Left renal pelvis (tissue), 4 donors: ENCODE results near the gene SARS1. TPM values are rescaled to one million over a fixed set of nuclear protein-coding genes. Genes with fewer than 3 reads are reported as not detected.

Source experiments
- DNase-seq, 4 donors: peaks; one replicate each; pipeline ENCODE4 v3.0.0-alpha.2; 2013; ENCODE audit warnings: low read depth in 4 of 4, low spot score in 3 of 4
- polyA plus RNA-seq, 4 donors: library from polyadenylated mRNA; unstranded; fragments of 120-200 nt; gene quantifications; one replicate each; pipeline ENCODE4 v1.2.1, GENCODE V29; 2013; ENCODE audit not compliant: insufficient read length in 4 of 4

SARS1 gene
- polyA plus RNA-seq, 4 donors = 107 to 149 (median 132) TPM

GRCh38 chr1:109191891-109192290 lies 21.8 kb upstream of the SARS1 start:
- DNase-seq = no peak

GRCh38 chr1:109192433-109192832 lies 21.3 kb upstream of the SARS1 start:
- no peak for DNase-seq

- DNase-seq = no peak
Measured at GRCh38 chr1:109193653-109194590, 19.8 kb upstream of the SARS1 start.

- no peak for DNase-seq
Measured at GRCh38 chr1:109197158-109198042, 16.3 kb upstream of the SARS1 start.

GRCh38 chr1:109198043-109198695 lies 15.5 kb upstream of the SARS1 start:
- DNase-seq = no peak

- no peak for DNase-seq
Measured at GRCh38 chr1:109198745-109199144, 15.0 kb upstream of the SARS1 start.

GRCh38 chr1:109199710-109200109 lies 14.0 kb upstream of the SARS1 start:
- no peak for DNase-seq

GRCh38 chr1:109201123-109201703 lies 12.5 kb upstream of the SARS1 start:
- DNase-seq = no peak

- DNase-seq = no peak
Measured at GRCh38 chr1:109204484-109204883, 9.2 kb upstream of the SARS1 start.

- DNase-seq = no peak
Measured at GRCh38 chr1:109206339-109206738, 7.4 kb upstream of the SARS1 start.

GRCh38 chr1:109207467-109208103 lies 6.1 kb upstream of the SARS1 start:
- no peak for DNase-seq

- no peak for DNase-seq
Measured at GRCh38 chr1:109208394-109208793, 5.3 kb upstream of the SARS1 start.

- DNase-seq = no peak
Measured at GRCh38 chr1:109208836-109209463, 4.8 kb upstream of the SARS1 start.

GRCh38 chr1:109210058-109210457 lies 3.7 kb upstream of the SARS1 start:
- no peak for DNase-seq

GRCh38 chr1:109213345-109213823 lies 334 bp upstream of the SARS1 start:
- no peak for DNase-seq

- no peak for DNase-seq
Measured at GRCh38 chr1:109214695-109215623, 1.2 kb downstream of the SARS1 start.

GRCh38 chr1:109216662-109217061 lies 2.9 kb downstream of the SARS1 start:
- no peak for DNase-seq

GRCh38 chr1:109218516-109218915 lies 4.8 kb downstream of the SARS1 start:
- no peak for DNase-seq
